Measurements from ENCODE around the gene ZNF77.
A peak's percentile ranks its signal among the peaks of the same experiment; 100 is the strongest.

The ZNF77 gene

DNA sequence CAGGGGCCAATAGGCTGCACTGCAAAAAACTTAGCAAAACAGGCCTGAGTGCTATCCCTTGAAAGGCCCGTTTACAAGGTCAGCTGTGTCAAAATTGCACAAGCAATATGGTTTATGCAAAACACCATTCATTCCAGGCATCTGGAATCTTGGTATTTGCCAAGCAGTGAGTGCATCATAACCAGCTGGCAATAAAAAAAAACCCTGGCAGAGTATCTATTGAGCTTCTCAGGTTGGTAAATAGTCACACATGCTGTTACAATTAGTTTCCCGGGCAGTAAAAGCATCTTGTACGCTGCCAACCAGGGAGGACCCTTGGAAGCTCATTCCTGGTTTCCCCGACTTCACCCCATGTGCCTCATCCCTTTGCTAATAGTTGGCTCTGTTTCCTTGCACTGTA, 21.3 kb downstream of the ZNF77 start:
- TF ChIP-seq, protein P1, sequence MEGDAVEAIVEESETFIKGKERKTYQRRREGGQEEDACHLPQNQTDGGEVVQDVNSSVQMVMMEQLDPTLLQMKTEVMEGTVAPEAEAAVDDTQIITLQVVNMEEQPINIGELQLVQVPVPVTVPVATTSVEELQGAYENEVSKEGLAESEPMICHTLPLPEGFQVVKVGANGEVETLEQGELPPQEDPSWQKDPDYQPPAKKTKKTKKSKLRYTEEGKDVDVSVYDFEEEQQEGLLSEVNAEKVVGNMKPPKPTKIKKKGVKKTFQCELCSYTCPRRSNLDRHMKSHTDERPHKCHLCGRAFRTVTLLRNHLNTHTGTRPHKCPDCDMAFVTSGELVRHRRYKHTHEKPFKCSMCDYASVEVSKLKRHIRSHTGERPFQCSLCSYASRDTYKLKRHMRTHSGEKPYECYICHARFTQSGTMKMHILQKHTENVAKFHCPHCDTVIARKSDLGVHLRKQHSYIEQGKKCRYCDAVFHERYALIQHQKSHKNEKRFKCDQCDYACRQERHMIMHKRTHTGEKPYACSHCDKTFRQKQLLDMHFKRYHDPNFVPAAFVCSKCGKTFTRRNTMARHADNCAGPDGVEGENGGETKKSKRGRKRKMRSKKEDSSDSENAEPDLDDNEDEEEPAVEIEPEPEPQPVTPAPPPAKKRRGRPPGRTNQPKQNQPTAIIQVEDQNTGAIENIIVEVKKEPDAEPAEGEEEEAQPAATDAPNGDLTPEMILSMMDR (IDR thresholded peaks at IDR 0.05; ENCODE audit: poor library complexity, severe bottlenecking), result no peak
- ATAC-seq (ENCODE audit: low read depth) (peak; percentile 64), DNase-seq (ENCODE audit: low spot score) (no peak)
- Histone ChIP-seq H3K9me3 (ENCODE audit: severe bottlenecking) (no peaks in the 10 kb centered on the region), H3K4me3 (ENCODE audit: severe bottlenecking) (no peak overlapping the region), H3K27ac (ENCODE audit: poor library complexity, severe bottlenecking) (peak overlapping the region; percentile 35), H3K27me3 (ENCODE audit: insufficient read depth, poor library complexity, severe bottlenecking) (no peaks in the 10 kb centered on the region), H3K36me3 (ENCODE audit: low read depth) (peaks cover 17% of the 10 kb centered on the region), H3K4me1 (ENCODE audit: insufficient read depth, poor library complexity, severe bottlenecking) (peaks cover 11% of the 10 kb centered on the region)

- Histone ChIP-seq H3K9me3 (ENCODE audit: severe bottlenecking) (no peaks in the 10 kb centered on the region), H3K27ac (ENCODE audit: poor library complexity, severe bottlenecking) (peak overlapping the region; percentile 35), H3K27me3 (ENCODE audit: insufficient read depth, poor library complexity, severe bottlenecking) (no peaks in the 10 kb centered on the region), H3K4me1 (ENCODE audit: insufficient read depth, poor library complexity, severe bottlenecking) (peaks cover 11% of the 10 kb centered on the region), H3K4me3 (ENCODE audit: severe bottlenecking) (no peak overlapping the region), H3K36me3 (ENCODE audit: low read depth) (peaks cover 22% of the 10 kb centered on the region)
- TF ChIP-seq, protein P1 (IDR thresholded peaks at IDR 0.05; ENCODE audit: poor library complexity, severe bottlenecking), result no peak
- no peak for DNase-seq (ENCODE audit: low spot score)
- peak; percentile 56 for ATAC-seq (ENCODE audit: low read depth)
Measured at GRCh38 chr19:2922987-2923386, 21.8 kb downstream of the ZNF77 start.

GRCh38 chr19:2917275-2918184, 27.2 kb downstream of the ZNF77 start:
- no peak for ATAC-seq (ENCODE audit: low read depth)

GRCh38 chr19:2912306-2912705, 32.5 kb downstream of the ZNF77 start:
- TF ChIP-seq, protein P1 (IDR thresholded peaks at IDR 0.05; ENCODE audit: poor library complexity, severe bottlenecking), result no peak
- no peak overlapping the region for H3K4me3 ChIP-seq (ENCODE audit: severe bottlenecking)

More at GRCh38 chr19:2917275-2918184, 27.2 kb downstream of the ZNF77 start:
- Histone ChIP-seq H3K4me1 (ENCODE audit: insufficient read depth, poor library complexity, severe bottlenecking) (no peaks in the 10 kb centered on the region), H3K27ac (ENCODE audit: poor library complexity, severe bottlenecking) (no peak overlapping the region), H3K4me3 (ENCODE audit: severe bottlenecking) (no peak overlapping the region), H3K27me3 (ENCODE audit: insufficient read depth, poor library complexity, severe bottlenecking) (no peaks in the 10 kb centered on the region), H3K36me3 (ENCODE audit: low read depth) (peaks cover 71% of the 10 kb centered on the region), H3K9me3 (ENCODE audit: severe bottlenecking) (peaks cover 4% of the 10 kb centered on the region)
- DNase-seq (ENCODE audit: low spot score), result no peak
- TF ChIP-seq, protein P1 (IDR thresholded peaks at IDR 0.05; ENCODE audit: poor library complexity, severe bottlenecking), result no peak

More at GRCh38 chr19:2912306-2912705, 32.5 kb downstream of the ZNF77 start:
- Histone ChIP-seq H3K4me1 (ENCODE audit: insufficient read depth, poor library complexity, severe bottlenecking) (peaks cover 11% of the 10 kb centered on the region), H3K9me3 (ENCODE audit: severe bottlenecking) (peaks cover 6% of the 10 kb centered on the region), H3K27ac (ENCODE audit: poor library complexity, severe bottlenecking) (no peak overlapping the region), H3K27me3 (ENCODE audit: insufficient read depth, poor library complexity, severe bottlenecking) (no peaks in the 10 kb centered on the region), H3K36me3 (ENCODE audit: low read depth) (peaks cover 56% of the 10 kb centered on the region)
- ATAC-seq (ENCODE audit: low read depth) (no peak), DNase-seq (ENCODE audit: low spot score) (no peak)
